Activated T-cell treated with anti-CD3 and anti-CD28 coated beads for 4 hours (primary cell): ENCODE results near the gene SEMA3F.

ENCODE experiments used
- DNase-seq: peaks from one replicate; pipeline ENCODE4 v3.0.0-alpha.2; 2020

SEMA3F gene

DNA sequence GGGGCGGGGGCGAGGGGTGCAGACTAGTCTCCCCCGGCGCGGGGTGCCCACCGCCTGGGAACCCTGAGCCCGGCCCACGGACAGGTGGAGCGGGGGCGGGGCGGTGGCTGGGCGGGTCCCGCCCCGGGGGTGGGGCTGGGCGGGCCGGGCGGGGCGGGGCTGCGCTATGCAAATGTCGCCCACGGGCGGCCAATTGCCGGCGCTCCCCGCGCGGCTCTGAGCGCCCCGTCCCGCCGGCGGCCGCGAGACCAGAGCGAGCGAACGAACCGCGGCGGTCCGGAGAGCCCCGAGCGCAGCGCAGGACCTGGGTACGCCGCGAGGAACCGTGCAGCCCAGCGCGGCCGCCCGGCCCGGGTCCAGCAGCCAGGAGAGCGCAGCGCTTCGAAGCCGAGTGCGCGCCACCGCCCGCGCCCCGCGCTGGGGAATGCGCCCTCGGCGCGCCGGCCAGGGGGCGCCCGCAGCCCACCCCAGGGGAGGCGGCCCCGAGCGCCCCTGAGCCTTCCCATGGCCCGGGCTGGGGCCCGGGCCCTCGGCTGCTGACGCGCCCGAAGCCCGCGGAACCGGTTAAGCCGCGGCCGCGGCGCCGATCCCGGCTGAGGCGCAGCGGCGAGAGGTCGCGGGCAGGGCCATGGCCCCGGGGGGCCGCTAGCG lies at the start of gene SEMA3F:
Gene SEMA3F, plus strand, starts transcription at position 485 of the 651 bp plus-strand sequence. CDS start 4,299 bp downstream, outside the sequence.
- DNase-seq = peak; percentile 58

- no peak for DNase-seq
Observed at GRCh38 chr3:50111757-50112156, 43.4 kb upstream of the SEMA3F start.

GRCh38 chr3:50112462-50112861 lies 42.7 kb upstream of the SEMA3F start:
- no peak for DNase-seq

DNA sequence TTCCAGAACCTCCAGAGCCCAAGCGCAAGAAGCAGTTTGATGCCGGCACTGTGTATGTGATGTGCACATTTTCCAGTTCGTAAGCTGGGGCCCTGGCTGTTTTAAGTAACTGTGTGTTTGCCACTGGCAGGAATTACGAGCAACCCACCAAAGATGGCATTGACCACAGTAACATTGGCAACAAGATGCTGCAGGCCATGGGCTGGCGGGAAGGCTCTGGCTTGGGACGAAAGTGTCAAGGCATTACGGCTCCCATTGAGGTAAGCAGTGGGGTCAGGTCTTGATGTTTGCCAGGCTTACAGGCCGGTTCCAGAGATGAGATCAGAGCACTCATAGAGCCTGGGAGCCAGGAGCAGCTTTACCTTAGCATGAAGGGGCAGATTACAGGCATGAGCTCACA lies 38.0 kb upstream of the SEMA3F start:
- DNase-seq = no peak

DNA sequence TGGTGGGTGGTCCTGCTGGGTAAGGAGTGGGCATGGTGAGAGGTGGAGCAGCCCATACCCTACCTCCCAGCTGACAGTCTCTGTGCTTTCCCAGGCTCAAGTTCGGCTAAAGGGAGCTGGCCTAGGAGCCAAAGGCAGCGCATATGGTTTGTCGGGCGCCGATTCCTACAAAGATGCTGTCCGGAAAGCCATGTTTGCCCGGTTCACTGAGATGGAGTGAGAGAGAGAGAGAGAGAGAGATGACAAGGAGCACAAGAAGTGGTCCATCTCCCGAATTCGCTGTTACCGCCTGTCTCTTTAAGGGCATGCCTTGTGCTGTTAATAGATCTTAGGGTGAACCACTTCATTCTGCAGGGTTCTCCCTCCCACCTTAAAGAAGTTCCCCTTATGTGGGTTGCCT lies 36.9 kb upstream of the SEMA3F start:
- no peak for DNase-seq

GRCh38 chr3:50119786-50120185 lies 35.3 kb upstream of the SEMA3F start:
- no peak for DNase-seq

DNA sequence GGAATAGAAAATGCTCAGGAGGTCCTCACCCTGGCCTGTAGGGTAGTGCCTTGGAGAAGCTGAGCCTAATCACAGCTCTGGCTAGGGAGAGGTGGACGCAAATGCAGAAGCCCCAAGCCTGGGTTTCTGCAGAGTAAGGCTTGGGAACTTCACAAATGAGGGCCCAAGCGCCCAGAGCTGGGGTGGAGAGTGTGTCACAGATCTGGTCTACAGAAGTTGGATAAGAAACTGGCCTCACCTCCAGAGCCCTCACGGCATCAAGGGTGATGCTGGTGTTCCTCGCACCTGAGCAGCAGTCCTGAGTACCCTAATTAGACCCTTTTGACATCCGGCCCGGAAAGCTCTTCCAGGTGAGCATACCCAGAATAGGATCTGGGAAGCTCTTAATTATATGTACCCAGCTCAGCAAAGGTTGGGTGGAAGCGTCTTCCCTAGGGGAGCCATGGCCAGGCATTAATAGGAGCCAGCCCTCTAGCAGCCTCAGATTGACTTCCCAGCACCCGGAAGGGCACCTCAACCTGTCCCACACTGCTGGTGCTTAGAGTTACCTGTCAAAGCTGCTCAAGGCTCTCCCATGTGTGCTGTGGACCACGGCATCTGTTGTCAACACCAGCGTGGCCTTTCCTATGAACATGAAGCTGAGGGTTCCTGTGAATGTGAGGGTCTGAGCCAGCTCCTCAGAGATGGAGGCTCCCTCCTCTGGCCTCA lies 34.6 kb upstream of the SEMA3F start:
- DNase-seq = no peak

GRCh38 chr3:50121072-50122032 lies 33.8 kb upstream of the SEMA3F start:
- peak; percentile 56 for DNase-seq

- no peak for DNase-seq
Observed at GRCh38 chr3:50122071-50122470, 33.1 kb upstream of the SEMA3F start.

- no peak for DNase-seq
Observed at GRCh38 chr3:50122661-50123391, 32.3 kb upstream of the SEMA3F start.

DNA sequence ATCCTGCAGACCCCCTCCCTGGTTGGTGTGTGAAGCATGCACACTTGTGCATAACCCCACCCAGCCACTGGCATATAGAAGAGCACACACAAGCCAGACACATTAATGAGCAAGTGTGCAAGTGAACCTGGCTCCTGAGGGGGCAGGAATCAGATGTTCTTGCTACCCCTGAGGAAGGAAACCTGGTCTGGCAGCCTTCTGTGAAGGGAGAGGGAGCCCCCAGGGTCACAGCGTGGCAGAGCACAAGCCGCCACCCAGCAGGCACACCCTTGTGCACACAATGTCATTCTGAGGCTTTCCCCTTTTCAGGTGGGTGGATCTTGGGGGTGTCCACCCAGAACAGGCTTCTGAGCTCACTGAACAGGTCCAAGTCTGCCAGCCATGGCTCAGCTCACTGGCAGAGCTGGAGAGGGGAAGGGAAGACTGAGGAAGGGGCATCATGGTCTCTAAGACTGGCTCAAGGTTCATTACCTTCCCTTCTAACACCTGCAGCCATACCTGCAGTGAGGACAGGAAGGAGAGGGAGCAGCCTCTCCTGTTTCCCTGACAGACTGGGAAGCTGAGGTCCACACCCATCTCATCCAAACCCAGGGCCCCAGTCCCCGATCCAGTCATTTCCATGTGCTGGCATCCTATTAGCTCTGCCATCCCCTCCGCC lies 31.6 kb upstream of the SEMA3F start:
- no peak for DNase-seq

- DNase-seq = no peak
Observed at GRCh38 chr3:50124052-50124799, 30.9 kb upstream of the SEMA3F start.

GRCh38 chr3:50124800-50125178 lies 30.3 kb upstream of the SEMA3F start:
- DNase-seq = no peak

DNA sequence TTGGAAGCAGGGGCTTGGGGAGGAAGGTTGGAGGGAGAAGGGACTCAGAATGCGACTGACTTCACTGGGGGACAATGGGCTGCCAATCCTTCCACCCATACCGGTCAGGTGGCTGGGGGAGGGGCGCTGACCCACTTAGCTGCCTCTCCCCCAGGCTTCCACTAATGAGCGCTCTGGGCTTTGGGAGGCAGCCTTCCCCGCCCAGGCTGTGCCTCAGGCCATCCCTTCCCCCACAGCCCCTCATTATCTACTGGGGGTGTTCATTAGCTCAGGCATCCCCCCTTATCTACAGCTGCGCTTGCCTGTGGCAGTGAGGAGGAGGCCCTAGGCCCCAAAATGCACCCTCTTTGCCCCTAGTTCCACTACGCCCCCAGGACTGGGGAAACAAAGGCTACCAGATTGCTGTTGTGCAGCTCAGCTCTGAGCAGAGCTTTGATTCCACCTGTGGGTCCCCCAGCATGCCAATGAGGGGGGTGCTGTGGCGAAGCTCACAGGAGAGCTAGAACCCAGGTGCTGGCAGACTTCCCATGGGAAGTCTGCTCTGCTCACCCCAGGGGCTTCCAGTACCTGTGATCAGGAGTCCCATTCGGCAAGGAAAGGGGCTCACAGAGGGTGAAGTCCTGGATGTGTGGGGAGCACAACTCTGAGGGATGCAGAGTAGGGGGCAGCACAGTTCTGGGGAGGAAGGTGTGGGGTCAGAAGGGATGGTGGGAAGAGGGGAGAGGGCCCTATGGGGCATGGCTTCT lies 29.4 kb upstream of the SEMA3F start:
- no peak for DNase-seq

DNA sequence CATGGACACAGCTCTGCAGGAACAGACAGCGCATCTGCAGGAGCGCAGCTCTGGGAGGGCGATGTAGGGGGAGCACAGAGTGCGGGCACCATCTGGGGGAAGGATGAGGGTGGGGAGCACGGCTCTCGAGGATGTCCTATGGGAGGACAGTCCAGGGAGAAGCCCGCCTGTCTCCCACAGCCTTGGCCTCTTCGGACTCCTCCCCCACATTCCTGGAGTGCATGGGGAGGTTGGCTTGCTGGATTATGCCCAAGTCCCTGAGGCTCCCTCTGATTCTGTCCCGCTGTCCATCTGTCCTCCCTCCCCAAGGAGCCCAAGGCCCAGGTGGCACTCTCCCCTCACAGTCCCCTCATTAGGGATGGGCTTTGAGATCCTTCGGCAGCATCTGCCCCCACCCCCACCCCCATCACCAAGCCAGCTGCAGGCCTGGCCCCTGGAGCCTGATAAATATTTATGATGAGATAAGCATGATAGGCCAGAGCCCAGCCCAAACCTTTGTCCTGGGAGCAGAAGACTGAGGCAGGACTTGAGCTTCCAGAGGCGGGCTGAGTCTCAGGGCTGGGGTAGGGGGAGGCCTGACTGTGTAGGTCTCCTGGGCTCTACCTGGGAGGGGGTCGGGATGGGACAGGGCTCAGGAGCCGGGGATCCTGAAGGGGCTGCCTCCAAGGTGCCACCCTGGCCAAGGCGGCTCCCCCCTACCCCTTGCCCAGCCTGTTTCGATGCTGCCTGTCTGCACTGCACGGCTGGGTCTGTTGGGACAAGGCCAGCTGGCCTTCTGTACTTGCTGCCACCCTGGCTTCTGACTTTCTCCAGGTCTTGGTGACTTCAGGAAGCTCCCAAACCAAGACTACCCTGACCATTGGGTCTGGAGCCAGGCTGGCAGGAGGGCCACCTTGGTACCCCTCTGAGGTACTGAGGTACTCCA lies 28.6 kb upstream of the SEMA3F start:
- DNase-seq = no peak

GRCh38 chr3:50127251-50127691 lies 27.9 kb upstream of the SEMA3F start:
- no peak for DNase-seq

GRCh38 chr3:50128001-50128400 lies 27.1 kb upstream of the SEMA3F start:
- no peak for DNase-seq

- DNase-seq = no peak
Observed at GRCh38 chr3:50130436-50130835, 24.7 kb upstream of the SEMA3F start.
